Astrocyte (in vitro differentiated cells and primary cell): ENCODE measurements around the gene SHB. TPM values are rescaled to one million over a fixed set of nuclear protein-coding genes. Genes with fewer than 3 reads are reported as not detected.

ENCODE experiments used
- DNase-seq: peaks from one replicate; pipeline ENCODE4 v3.0.0-alpha.2; 2010; ENCODE audit warnings: low read depth
- FAIRE-seq: peaks from 2 replicates; lab custom pipeline; 2011; peaks lifted over from hg19 to GRCh38; lab: Jason Lieb, UNC
- H2AFZ ChIP-seq: 2 replicates; pipeline ENCODE4 v1.6.0; 2012; ENCODE audit warnings: low read depth, low read length, inconsistent platforms
- H3K27ac ChIP-seq: 2 replicates; pipeline ENCODE4 v1.5.1; 2011; ENCODE audit warnings: low read depth, low read length, inconsistent platforms
- H3K27me3 ChIP-seq: 2 replicates; pipeline ENCODE4 v1.6.0; 2011; ENCODE audit warnings: low read length, inconsistent platforms; ENCODE audit not compliant: insufficient read depth
- H3K36me3 ChIP-seq: 2 replicates; pipeline ENCODE4 v1.5.1; 2011; ENCODE audit warnings: low read length, inconsistent platforms; ENCODE audit not compliant: insufficient read depth
- H3K4me1 ChIP-seq: 2 replicates; pipeline ENCODE4 v1.5.1; 2011; ENCODE audit warnings: low read length, inconsistent platforms; ENCODE audit not compliant: insufficient read depth
- H3K4me2 ChIP-seq: 2 replicates; pipeline ENCODE4 v1.6.0; 2012; ENCODE audit warnings: low read length, inconsistent platforms
- H3K4me3 ChIP-seq: 2 replicates; pipeline ENCODE4 v1.5.1; 2011; ENCODE audit warnings: low read depth, mild to moderate bottlenecking, low read length, inconsistent platforms; ENCODE audit not compliant: insufficient read depth
- H3K79me2 ChIP-seq: 2 replicates; pipeline ENCODE4 v1.6.0; 2012; ENCODE audit warnings: mild to moderate bottlenecking, low read length, inconsistent platforms; ENCODE audit not compliant: insufficient read depth
- H3K9ac ChIP-seq: 2 replicates; pipeline ENCODE4 v1.6.0; 2012; ENCODE audit warnings: mild to moderate bottlenecking, low read length, inconsistent platforms
- H3K9me3 ChIP-seq: 2 replicates; pipeline ENCODE4 v1.5.1; 2012; ENCODE audit warnings: low read depth, mild to moderate bottlenecking, low read length, inconsistent platforms; ENCODE audit not compliant: insufficient read depth
- H4K20me1 ChIP-seq: 2 replicates; pipeline ENCODE4 v1.6.0; 2012; ENCODE audit warnings: low read length, inconsistent platforms; ENCODE audit not compliant: insufficient read depth
- H3K27ac Mint-ChIP-seq: one replicate; pipeline ENCODE4 v1.8.0; 2021; ENCODE audit warnings: mild to moderate bottlenecking, mixed read lengths; ENCODE audit not compliant: unreplicated experiment
- H3K27me3 Mint-ChIP-seq: one replicate; pipeline ENCODE4 v1.8.0; 2021; ENCODE audit warnings: low read depth, mixed read lengths; ENCODE audit not compliant: unreplicated experiment
- H3K36me3 Mint-ChIP-seq: one replicate; pipeline ENCODE4 v1.8.0; 2021; ENCODE audit warnings: low read depth, mixed read lengths; ENCODE audit not compliant: unreplicated experiment
- H3K4me1 Mint-ChIP-seq: one replicate; pipeline ENCODE4 v1.8.0; 2021; ENCODE audit warnings: low read depth, mixed read lengths; ENCODE audit not compliant: unreplicated experiment
- H3K4me3 Mint-ChIP-seq: one replicate; pipeline ENCODE4 v1.8.0; 2021; ENCODE audit warnings: mild to moderate bottlenecking, moderate library complexity, mixed read lengths; ENCODE audit not compliant: unreplicated experiment
- H3K9me3 Mint-ChIP-seq: one replicate; pipeline ENCODE4 v1.8.0; 2021; ENCODE audit warnings: mild to moderate bottlenecking, mixed read lengths; ENCODE audit not compliant: unreplicated experiment
- CTCF ChIP-seq: IDR thresholded peaks from 2 replicates; pipeline ENCODE4 v1.5.1; 2011; ENCODE audit warnings: low read depth, mild to moderate bottlenecking, inconsistent platforms, low read length, moderate library complexity; ENCODE audit not compliant: insufficient read depth
- EZH2 ChIP-seq: IDR thresholded peaks from 2 replicates; pipeline ENCODE4 v1.6.1; 2012; ENCODE audit warnings: mild to moderate bottlenecking, low read length, inconsistent platforms; ENCODE audit not compliant: insufficient read depth
- total RNA-seq: library from RNA; stranded (reverse); gene quantifications from 2 replicates; pipeline ENCODE4 v1.2.1, GENCODE V29; 2021

SHB gene
- total RNA-seq, 1 donor from 2014 or later: 53.4 TPM

- Histone ChIP-seq H3K4me3 (no peak overlapping the region), H3K27ac (no peak overlapping the region), H4K20me1 (peaks cover 43% of the 10 kb centered on the region), H3K4me2 (no peak overlapping the region), H3K4me1 (peaks cover 21% of the 10 kb centered on the region), H3K9me3 (no peaks in the 10 kb centered on the region), H2AFZ (no peak overlapping the region), H3K9ac (no peak overlapping the region), H3K36me3 (peaks cover 3% of the 10 kb centered on the region), H3K27me3 (no peaks in the 10 kb centered on the region), H3K79me2 (peaks cover 79% of the 10 kb centered on the region)
- Mint-ChIP-seq H3K27ac (no peak overlapping the region), H3K4me1 (peaks cover 29% of the 10 kb centered on the region), H3K4me3 (no peak overlapping the region), H3K9me3 (no peaks in the 10 kb centered on the region), H3K27me3 (no peaks in the 10 kb centered on the region), H3K36me3 (peaks cover 23% of the 10 kb centered on the region)
- no peak for DNase-seq
- FAIRE-seq: no peak
- TF ChIP-seq EZH2 (no peak), CTCF (no peak)
Observed at GRCh38 chr9:37983381-37984067, 85.5 kb downstream of the SHB start.

- Histone ChIP-seq H3K27me3 (no peaks in the 10 kb centered on the region), H3K9me3 (no peaks in the 10 kb centered on the region), H2AFZ (no peak overlapping the region), H3K4me2 (peak overlapping the region; percentile 14), H3K9ac (no peak overlapping the region), H3K79me2 (peaks cover 74% of the 10 kb centered on the region), H3K27ac (no peak overlapping the region), H3K36me3 (peaks cover 7% of the 10 kb centered on the region), H3K4me1 (peaks cover 36% of the 10 kb centered on the region), H3K4me3 (no peak overlapping the region), H4K20me1 (peaks cover 14% of the 10 kb centered on the region)
- DNase-seq (no peak), FAIRE-seq (no peak)
- Mint-ChIP-seq H3K36me3 (peaks cover 17% of the 10 kb centered on the region), H3K27ac (peak overlapping the region; percentile 77), H3K9me3 (peaks cover 3% of the 10 kb centered on the region), H3K4me3 (no peak overlapping the region), H3K27me3 (no peaks in the 10 kb centered on the region), H3K4me1 (peaks cover 54% of the 10 kb centered on the region)
- TF ChIP-seq CTCF: no peak
- TF ChIP-seq EZH2: no peak
Observed at GRCh38 chr9:37979844-37980243, 89.2 kb downstream of the SHB start.

- Histone ChIP-seq H3K4me2 (no peak overlapping the region), H3K9ac (no peak overlapping the region), H3K4me3 (no peak overlapping the region), H3K36me3 (peaks cover 7% of the 10 kb centered on the region), H2AFZ (no peak overlapping the region), H3K9me3 (no peaks in the 10 kb centered on the region), H3K27me3 (no peaks in the 10 kb centered on the region), H3K79me2 (peaks cover 66% of the 10 kb centered on the region), H3K4me1 (peaks cover 37% of the 10 kb centered on the region), H4K20me1 (peaks cover 8% of the 10 kb centered on the region), H3K27ac (no peak overlapping the region)
- Mint-ChIP-seq H3K27ac (no peak overlapping the region), H3K4me3 (no peak overlapping the region), H3K36me3 (peaks cover 17% of the 10 kb centered on the region), H3K9me3 (peaks cover 3% of the 10 kb centered on the region), H3K4me1 (peaks cover 57% of the 10 kb centered on the region), H3K27me3 (no peaks in the 10 kb centered on the region)
- no peak for FAIRE-seq
- no peak for DNase-seq
- TF ChIP-seq CTCF (no peak), EZH2 (no peak)
Observed at GRCh38 chr9:37978983-37979382, 90.0 kb downstream of the SHB start.
